Measurements from ENCODE around the gene INTU.

Gene INTU

DNA sequence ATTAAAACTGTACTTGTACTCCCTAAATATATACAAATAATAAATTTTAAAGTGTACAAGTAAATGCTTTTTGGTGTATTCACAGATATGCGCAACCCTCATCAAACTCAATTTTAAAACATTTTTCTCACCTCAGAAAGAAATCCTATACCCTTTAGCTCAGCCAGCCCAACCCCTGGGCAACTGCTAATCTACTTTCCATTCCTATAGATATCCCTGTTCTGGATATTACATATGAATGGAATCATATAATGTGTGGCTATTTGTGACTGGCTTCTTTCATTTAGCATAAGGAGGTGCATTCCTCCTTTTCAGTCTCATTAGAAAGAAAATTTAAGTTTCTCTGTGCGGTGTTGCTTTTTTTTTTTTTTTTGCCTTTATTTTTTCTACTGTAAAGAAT is 39.4 kb downstream of the INTU start:
- H3K27ac ChIP-seq, result no peak overlapping the region
- TF ChIP-seq ZFX (IDR thresholded peaks at IDR 0.05), result no peak
- TF ChIP-seq, protein P1, sequence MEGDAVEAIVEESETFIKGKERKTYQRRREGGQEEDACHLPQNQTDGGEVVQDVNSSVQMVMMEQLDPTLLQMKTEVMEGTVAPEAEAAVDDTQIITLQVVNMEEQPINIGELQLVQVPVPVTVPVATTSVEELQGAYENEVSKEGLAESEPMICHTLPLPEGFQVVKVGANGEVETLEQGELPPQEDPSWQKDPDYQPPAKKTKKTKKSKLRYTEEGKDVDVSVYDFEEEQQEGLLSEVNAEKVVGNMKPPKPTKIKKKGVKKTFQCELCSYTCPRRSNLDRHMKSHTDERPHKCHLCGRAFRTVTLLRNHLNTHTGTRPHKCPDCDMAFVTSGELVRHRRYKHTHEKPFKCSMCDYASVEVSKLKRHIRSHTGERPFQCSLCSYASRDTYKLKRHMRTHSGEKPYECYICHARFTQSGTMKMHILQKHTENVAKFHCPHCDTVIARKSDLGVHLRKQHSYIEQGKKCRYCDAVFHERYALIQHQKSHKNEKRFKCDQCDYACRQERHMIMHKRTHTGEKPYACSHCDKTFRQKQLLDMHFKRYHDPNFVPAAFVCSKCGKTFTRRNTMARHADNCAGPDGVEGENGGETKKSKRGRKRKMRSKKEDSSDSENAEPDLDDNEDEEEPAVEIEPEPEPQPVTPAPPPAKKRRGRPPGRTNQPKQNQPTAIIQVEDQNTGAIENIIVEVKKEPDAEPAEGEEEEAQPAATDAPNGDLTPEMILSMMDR (conservative IDR thresholded peaks at IDR 0.05), result no peak

GRCh38 chr4:127685292-127685691 is 52.5 kb downstream of the INTU start:
- no peak overlapping the region for H3K27ac ChIP-seq
- TF ChIP-seq, protein P1 (conservative IDR thresholded peaks at IDR 0.05), result no peak
- TF ChIP-seq ZFX (IDR thresholded peaks at IDR 0.05), result no peak

GRCh38 chr4:127686658-127687057 is 53.9 kb downstream of the INTU start:
- H3K27ac ChIP-seq, result no peak overlapping the region
- TF ChIP-seq, protein P1 (conservative IDR thresholded peaks at IDR 0.05), result no peak
- TF ChIP-seq ZFX (IDR thresholded peaks at IDR 0.05), result no peak

- TF ChIP-seq, protein P1 (conservative IDR thresholded peaks at IDR 0.05), result no peak
- TF ChIP-seq ZFX (IDR thresholded peaks at IDR 0.05), result no peak
- no peak overlapping the region for H3K27ac ChIP-seq
These were observed 54.8 kb downstream of the INTU start for GRCh38 chr4:127687580-127687979.

GRCh38 chr4:127698789-127699200 is 66.0 kb downstream of the INTU start:
- TF ChIP-seq, protein P1 (conservative IDR thresholded peaks at IDR 0.05), result no peak
- no peak for TF ChIP-seq ZFX (IDR thresholded peaks at IDR 0.05)
- no peak overlapping the region for H3K27ac ChIP-seq

DNA sequence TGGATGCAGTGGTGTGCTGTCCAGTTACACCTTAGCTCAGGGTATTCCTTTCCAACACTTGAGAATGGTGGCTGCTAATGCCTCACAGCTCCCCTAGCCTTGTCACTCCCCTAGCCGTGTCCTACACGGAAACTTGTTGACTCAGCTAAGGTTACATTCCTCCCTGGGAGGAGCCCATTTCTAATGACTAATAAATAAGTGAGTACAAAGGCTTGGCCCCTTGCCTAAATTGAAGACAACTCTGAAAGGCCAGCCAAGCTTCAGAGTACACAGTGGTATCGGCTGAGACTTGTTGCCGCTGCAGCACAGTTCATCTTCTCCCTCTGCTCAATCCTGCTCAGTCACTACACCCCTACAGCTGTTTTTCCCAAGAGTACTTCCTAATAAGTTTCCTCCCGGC is 76.2 kb downstream of the INTU start:
- no peak for TF ChIP-seq ZFX (IDR thresholded peaks at IDR 0.05)
- TF ChIP-seq, protein P1 (conservative IDR thresholded peaks at IDR 0.05), result no peak
- H3K27ac ChIP-seq, result no peak overlapping the region; the same call in 1 of the 2 replicates

DNA sequence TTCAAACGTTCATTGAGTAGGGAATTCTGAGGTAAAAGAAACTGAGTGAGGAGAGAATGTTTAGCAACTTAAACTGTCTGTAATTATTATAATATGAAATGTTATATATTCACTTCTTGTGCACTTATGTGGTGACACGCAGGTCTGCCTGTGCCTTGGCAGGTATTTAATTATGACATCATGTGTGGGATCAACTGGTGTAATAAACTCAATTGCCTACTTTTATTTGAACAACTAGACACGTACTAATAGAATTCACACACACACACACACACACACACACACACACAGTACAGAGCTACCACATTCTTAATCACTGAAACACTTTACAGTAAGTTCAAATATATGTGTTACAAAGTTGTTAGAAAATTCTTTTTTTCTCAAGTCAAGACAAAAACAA is 76.7 kb downstream of the INTU start:
- TF ChIP-seq ZFX (IDR thresholded peaks at IDR 0.05), result no peak
- TF ChIP-seq, protein P1 (conservative IDR thresholded peaks at IDR 0.05), result no peak
- no peak overlapping the region; the same call in 1 of the 2 replicates for H3K27ac ChIP-seq

All from C4-2B (cell line).